Activated naive CD4-positive, alpha-beta T cell treated with anti-CD3 and anti-CD28 coated beads, Interleukin-2, amount 10 ng/mL, durations not matched to agents 7 days and 5 days (primary cell): ENCODE data around the gene CSNK1G1.

Experiments
- CTCF ChIA-PET: fragments of 350-600 bp; sonication (Branson Sonifier 250); formaldehyde crosslinking; loops from one replicate; lab custom pipeline; 2021; ENCODE audit warnings: antibody characterized with exemption; lab: Charles Lee
- DNase-seq: peaks from one replicate; pipeline ENCODE4 v3.0.0-alpha.2; 2020
- H3K27ac Mint-ChIP-seq: one replicate; pipeline ENCODE4 v1.8.0; 2021; ENCODE audit warnings: mild to moderate bottlenecking, moderate library complexity, mixed read lengths
- H3K27me3 Mint-ChIP-seq: one replicate; pipeline ENCODE4 v1.8.0; 2021; ENCODE audit warnings: mild to moderate bottlenecking, mixed read lengths
- H3K36me3 Mint-ChIP-seq: one replicate; pipeline ENCODE4 v1.8.0; 2021; ENCODE audit warnings: mixed read lengths
- H3K4me1 Mint-ChIP-seq: one replicate; pipeline ENCODE4 v1.8.0; 2021; ENCODE audit warnings: mixed read lengths
- H3K4me3 Mint-ChIP-seq: one replicate; pipeline ENCODE4 v1.8.0; 2021; ENCODE audit warnings: mild to moderate bottlenecking, moderate library complexity, mixed read lengths
- H3K9me3 Mint-ChIP-seq: one replicate; pipeline ENCODE4 v1.8.0; 2021; ENCODE audit warnings: mixed read lengths

The CSNK1G1 gene

DNA sequence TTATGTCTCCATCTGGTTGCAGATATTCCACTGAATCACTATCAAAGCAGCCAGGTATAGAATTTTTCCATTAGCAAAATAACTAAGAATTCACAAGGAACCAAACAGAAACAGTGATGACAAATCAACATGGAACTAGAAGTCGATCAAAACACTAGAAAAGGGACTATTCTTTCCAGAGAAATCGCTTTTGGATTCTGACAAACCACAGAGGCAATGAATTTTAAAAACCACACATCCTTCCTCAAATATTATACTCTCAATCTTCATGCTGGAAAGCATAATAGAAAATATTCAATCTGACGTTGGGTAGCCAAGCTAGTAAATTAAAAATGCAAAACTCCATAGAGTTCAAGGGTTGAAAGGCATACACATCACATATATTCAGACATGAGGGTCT is 99.9 kb downstream of the CSNK1G1 start:
- no peak overlapping the region for H3K27ac Mint-ChIP-seq
- CTCF ChIA-PET: no interaction called here
- DNase-seq: no peak
- H3K9me3 Mint-ChIP-seq: no peaks in the 10 kb centered on the region
- H3K4me3 Mint-ChIP-seq: no peak overlapping the region
- peaks cover 20% of the 10 kb centered on the region for H3K36me3 Mint-ChIP-seq
- no peaks in the 10 kb centered on the region for H3K27me3 Mint-ChIP-seq
- peaks cover 8% of the 10 kb centered on the region for H3K4me1 Mint-ChIP-seq

DNA sequence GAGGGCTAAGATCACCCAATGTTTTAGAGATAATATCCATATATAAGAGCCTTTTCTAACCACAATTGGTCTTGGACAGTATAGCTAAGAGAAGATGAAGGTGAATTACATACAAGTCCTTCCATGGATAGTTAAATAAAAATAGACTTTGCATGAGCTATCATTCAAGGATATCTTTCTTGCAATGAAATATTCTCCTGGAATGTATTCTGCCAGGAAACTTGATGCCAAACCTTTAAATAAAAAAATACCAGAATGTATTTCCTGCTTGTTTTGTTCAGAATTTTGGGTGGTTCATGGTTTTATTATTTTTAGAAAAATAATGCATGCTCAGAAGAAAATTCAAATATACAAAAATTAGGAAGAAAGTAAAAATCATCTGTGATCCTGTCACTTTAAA is 104.3 kb downstream of the CSNK1G1 start:
- Mint-ChIP-seq H3K9me3 (no peaks in the 10 kb centered on the region), H3K27me3 (no peaks in the 10 kb centered on the region), H3K27ac (no peak overlapping the region), H3K4me3 (no peak overlapping the region), H3K4me1 (peaks cover 24% of the 10 kb centered on the region), H3K36me3 (peaks cover 22% of the 10 kb centered on the region)
- DNase-seq: no peak
- CTCF ChIA-PET: interaction anchor here (1.0 kb wide), 1 partner anchor 95 kb away, joined by 3 read pairs; no protein-coding TSS in a partner anchor

DNA sequence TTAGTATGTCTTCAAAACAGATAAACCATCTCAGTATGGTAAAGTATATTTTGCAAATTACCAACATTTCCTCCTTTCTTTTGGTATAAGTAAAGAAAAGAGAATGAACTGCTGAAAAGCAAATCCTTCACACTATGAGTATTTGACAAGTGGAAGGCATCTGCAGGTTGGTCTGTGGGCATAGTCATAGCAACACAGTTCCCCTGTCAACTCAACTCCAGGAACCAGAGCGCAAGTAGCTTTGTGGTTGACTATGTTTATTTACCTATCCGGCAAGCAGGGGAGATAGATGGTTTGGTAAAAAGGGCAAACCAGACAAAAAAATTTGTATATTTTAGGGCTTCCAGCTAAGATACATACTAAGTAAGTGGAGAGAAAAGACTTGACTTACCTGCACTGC is 104.9 kb downstream of the CSNK1G1 start:
- no peak overlapping the region for H3K27ac Mint-ChIP-seq
- H3K27me3 Mint-ChIP-seq: no peaks in the 10 kb centered on the region
- H3K9me3 Mint-ChIP-seq: no peaks in the 10 kb centered on the region
- peaks cover 30% of the 10 kb centered on the region for H3K4me1 Mint-ChIP-seq
- CTCF ChIA-PET: interaction anchor here (1.0 kb wide), 1 partner anchor 95 kb away, joined by 3 read pairs; no protein-coding TSS in a partner anchor
- no peak for DNase-seq
- H3K36me3 Mint-ChIP-seq: peaks cover 21% of the 10 kb centered on the region
- no peak overlapping the region for H3K4me3 Mint-ChIP-seq

DNA sequence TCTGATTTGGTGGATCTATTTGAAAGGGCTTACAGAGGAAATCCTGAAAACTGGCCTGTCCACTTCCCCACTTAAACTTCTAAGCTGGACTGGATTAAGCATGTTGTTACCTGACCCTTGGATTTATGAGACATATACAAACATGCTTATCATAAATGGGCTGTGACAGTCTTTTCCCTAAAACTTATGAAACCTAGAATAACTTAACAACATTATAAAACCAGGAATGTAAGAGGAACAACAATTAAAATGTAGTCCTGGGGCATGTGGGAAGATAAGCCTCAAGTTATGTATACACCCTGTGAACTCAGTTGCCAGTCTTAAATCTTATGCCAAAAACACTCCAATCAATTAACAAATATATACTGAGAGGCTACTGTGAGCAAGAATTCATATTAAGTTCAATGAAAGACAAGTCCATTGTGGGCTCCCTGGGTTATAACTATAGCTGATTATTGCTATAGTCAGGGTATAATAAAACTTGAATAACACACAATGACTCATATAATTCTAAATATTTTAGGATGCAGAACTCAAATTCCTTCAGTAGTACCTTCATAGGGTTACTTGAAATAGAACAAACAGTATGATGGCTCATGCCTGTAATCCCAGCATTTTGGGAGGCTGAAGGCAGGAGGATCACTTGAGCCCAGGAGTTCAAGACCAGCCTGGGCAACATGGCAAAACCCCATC is 105.9 kb downstream of the CSNK1G1 start:
- Mint-ChIP-seq H3K27me3 (no peaks in the 10 kb centered on the region), H3K36me3 (peaks cover 20% of the 10 kb centered on the region), H3K9me3 (no peaks in the 10 kb centered on the region), H3K4me3 (no peak overlapping the region), H3K4me1 (peaks cover 26% of the 10 kb centered on the region), H3K27ac (no peak overlapping the region)
- DNase-seq: no peak
- CTCF ChIA-PET: no interaction called here

DNA sequence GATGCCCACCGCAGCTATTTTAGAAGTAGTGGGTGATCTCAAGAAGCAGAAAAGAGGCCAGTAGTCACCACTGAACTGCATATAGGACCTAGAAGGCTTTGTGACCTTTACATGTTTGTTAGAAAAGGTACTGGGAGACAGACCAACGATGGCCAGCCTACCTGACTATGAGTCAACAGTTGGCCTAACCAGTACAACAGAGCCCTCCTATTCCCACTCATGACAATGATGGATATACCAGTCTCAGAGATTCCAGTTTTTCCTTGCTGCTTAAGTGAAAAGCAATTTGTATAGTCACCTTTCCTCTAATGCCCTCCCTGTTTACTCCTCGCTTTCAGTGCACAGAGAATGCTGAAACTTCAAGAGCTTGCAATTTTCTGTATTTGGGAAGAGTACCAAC is 106.6 kb downstream of the CSNK1G1 start:
- no peak for DNase-seq
- Mint-ChIP-seq H3K4me3 (no peak overlapping the region), H3K36me3 (peaks cover 20% of the 10 kb centered on the region), H3K4me1 (peaks cover 28% of the 10 kb centered on the region), H3K27ac (no peak overlapping the region), H3K27me3 (no peaks in the 10 kb centered on the region), H3K9me3 (no peaks in the 10 kb centered on the region)
- CTCF ChIA-PET: no interaction called here

DNA sequence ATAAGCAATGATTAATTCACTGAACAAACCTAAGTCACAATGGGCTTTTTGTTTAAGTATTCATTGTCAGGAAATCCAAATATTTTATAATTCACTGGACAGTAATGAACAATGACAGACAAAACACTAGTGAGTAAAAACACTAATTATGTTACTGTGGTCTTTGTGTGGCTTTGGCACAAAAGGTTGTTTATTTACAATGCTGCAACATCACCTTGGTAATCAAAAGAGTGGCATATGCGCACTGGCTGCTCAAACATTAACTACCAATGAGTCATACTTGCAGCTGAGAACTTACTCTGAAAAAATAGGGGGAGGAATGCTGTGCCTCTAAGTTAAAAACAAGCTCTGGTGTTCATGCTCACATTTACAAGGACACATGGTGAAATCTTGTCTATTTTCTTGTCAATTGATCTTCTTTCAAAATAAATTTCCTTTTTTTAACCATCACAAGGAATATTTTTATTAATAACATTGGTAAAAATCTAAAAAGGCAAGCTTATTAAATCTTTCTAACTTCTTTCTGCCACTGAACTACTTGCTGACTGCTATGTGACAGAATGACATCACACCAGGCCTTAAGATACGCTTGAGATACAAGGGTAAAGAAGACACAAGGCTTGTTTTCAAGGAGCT is 107.9 kb downstream of the CSNK1G1 start:
- H3K4me3 Mint-ChIP-seq: no peak overlapping the region
- no peak overlapping the region for H3K27ac Mint-ChIP-seq
- H3K9me3 Mint-ChIP-seq: no peaks in the 10 kb centered on the region
- no peaks in the 10 kb centered on the region for H3K27me3 Mint-ChIP-seq
- no peak for DNase-seq
- CTCF ChIA-PET: no interaction called here
- peaks cover 22% of the 10 kb centered on the region for H3K36me3 Mint-ChIP-seq
- H3K4me1 Mint-ChIP-seq: peaks cover 28% of the 10 kb centered on the region

DNA sequence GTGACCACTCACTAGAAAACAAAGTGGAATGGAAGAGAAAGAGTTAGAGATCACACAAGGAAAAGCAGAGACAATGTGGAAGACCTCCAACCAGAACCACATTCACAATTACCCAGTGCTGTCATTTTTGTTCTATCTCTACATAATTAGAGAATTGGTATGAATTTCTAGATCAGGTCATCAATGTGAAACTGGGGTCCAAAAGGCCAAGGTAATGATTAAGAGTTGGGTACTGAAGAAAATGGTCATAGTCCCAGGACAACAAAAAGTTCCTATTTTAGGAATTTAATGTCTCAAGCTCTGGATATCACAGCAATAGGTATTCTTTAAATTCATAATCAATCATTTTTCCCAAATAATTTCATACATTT is 108.5 kb downstream of the CSNK1G1 start:
- Mint-ChIP-seq H3K4me3 (no peak overlapping the region), H3K9me3 (peaks cover 1% of the 10 kb centered on the region), H3K4me1 (peaks cover 28% of the 10 kb centered on the region), H3K36me3 (peaks cover 22% of the 10 kb centered on the region), H3K27me3 (no peaks in the 10 kb centered on the region), H3K27ac (no peak overlapping the region)
- no peak for DNase-seq
- CTCF ChIA-PET: interaction anchor here (0.7 kb wide), 1 partner anchor 112 kb away, joined by 3 read pairs; no protein-coding TSS in a partner anchor

DNA sequence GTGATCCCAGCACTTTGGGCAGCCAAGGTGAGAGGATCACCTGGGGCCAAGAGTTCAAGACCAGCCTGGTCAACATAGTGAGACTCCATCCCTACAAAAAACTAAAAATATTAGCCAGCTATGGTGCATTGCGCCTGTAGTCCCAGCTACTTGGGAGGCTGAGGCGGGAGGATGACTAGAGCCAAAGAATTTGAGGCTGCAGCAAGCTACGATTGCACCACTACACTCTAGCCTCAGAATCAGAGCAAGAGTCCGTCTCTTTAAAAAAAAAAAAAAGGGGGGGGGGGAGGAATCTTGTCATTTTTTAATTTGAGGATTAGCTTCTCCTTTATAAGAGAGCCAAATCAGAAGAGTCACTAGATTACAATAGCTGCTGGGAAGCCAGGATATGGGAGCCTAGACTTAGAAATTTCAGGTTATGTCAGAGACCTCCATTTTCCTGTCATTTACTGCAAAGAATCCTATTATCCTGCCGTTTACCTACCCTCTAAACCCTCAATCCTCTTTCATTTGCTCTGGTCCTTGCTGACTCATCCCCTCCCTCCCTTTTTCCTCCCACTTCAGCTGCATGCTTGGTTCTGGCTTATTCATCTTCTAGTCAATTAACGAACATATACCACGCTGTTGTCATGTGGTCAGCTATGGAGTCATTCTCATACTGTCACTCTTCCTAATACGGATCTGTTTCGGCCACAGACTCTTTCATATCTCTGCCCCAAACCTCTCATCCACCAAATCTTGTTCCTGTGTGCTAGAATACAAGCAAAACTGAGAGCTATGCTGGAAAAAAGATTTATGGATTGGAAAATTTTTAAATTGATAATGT is 109.4 kb downstream of the CSNK1G1 start:
- H3K4me3 Mint-ChIP-seq: no peak overlapping the region
- H3K27me3 Mint-ChIP-seq: no peaks in the 10 kb centered on the region
- H3K9me3 Mint-ChIP-seq: peaks cover 8% of the 10 kb centered on the region
- H3K4me1 Mint-ChIP-seq: peaks cover 28% of the 10 kb centered on the region
- H3K27ac Mint-ChIP-seq: no peak overlapping the region
- CTCF ChIA-PET: interaction anchor here (0.7 kb wide), 1 partner anchor 112 kb away, joined by 3 read pairs; no protein-coding TSS in a partner anchor
- DNase-seq: peak; percentile 39
- H3K36me3 Mint-ChIP-seq: peaks cover 29% of the 10 kb centered on the region

DNA sequence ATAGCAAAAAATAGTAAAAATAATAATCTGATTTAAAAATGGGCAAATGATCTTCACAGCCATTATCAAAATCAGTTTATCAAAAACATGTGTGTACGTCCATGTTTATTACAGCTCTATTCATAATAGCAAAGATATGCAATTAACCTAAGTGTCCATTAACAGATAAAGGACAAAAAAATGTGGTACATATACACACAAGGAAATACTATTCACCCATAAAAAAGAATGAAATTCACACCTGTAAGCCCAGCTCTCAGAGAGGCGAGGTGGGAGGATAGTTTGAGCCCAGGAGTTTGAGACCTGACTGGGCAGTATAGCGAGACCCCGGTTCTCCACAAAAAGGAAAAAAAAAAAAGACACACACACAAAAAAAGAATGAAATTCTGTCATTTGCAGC is 110.6 kb downstream of the CSNK1G1 start:
- CTCF ChIA-PET: interaction anchor here (0.6 to 0.7 kb wide), 2 partner anchors 14 to 59 kb away, joined by 3 read pairs; no protein-coding TSS in a partner anchor
- no peak for DNase-seq
- no peak overlapping the region for H3K27ac Mint-ChIP-seq
- no peaks in the 10 kb centered on the region for H3K27me3 Mint-ChIP-seq
- H3K36me3 Mint-ChIP-seq: peaks cover 24% of the 10 kb centered on the region
- peaks cover 23% of the 10 kb centered on the region for H3K4me1 Mint-ChIP-seq
- H3K4me3 Mint-ChIP-seq: no peak overlapping the region
- H3K9me3 Mint-ChIP-seq: peaks cover 9% of the 10 kb centered on the region

DNA sequence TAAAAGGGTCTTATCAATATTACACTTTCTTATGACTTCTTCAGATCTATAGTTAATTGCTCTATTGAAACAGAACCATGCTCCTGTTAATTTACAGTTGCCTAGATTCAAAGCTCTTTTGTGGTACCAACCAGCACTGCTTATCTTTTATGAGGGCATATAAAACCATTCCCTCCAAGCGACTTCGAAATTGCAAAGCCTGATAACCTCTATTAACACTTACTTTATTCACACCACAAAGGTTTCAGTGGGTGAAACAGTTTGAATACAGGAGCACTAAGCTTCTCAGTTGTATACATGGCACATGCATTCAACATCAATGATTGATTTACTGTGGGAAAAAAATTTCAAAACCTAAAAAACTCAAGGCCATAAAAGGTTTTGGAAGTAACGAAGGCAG is 118.3 kb downstream of the CSNK1G1 start:
- Mint-ChIP-seq H3K9me3 (peaks cover 9% of the 10 kb centered on the region), H3K4me1 (peaks cover 5% of the 10 kb centered on the region), H3K27ac (no peak overlapping the region), H3K4me3 (no peak overlapping the region), H3K36me3 (peaks cover 13% of the 10 kb centered on the region), H3K27me3 (no peaks in the 10 kb centered on the region)
- CTCF ChIA-PET: no interaction called here
- DNase-seq: no peak

DNA sequence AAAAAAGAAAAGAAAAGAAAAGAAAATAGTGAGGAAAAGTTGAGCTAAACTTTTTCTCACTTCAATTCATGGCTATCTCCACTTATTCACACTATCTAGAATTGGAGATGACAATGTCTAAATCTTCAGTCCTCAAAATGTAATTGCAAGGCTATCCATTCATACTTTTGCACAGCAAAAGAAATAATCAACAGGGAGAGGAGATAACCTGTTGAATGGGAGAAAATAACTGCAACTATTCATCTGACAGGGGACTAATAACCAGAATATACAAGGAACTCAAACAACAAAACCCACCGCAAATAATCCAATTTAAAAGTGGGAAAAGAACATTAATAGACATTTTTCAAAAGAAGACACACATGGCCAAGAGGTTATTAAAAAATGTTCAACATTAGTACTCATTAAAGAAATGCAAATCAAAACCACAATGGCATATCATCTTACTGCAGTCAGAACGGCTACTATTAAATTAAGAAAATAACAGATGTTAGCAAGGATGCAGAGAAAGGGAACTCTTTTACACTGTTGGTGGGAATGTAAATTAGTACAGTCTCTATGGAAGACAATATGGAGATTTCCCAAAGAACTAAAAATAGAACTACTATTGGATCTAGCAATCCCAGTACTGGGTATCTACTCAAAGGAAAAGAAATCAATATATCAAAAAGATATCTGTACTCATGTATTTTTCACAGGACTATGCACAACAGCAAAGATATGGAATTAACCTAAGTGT is 119.6 kb downstream of the CSNK1G1 start:
- H3K36me3 Mint-ChIP-seq: peaks cover 5% of the 10 kb centered on the region
- no peak overlapping the region for H3K4me3 Mint-ChIP-seq
- CTCF ChIA-PET: no interaction called here
- peaks cover 5% of the 10 kb centered on the region for H3K4me1 Mint-ChIP-seq
- H3K27me3 Mint-ChIP-seq: no peaks in the 10 kb centered on the region
- H3K27ac Mint-ChIP-seq: no peak overlapping the region
- no peak for DNase-seq
- no peaks in the 10 kb centered on the region for H3K9me3 Mint-ChIP-seq

DNA sequence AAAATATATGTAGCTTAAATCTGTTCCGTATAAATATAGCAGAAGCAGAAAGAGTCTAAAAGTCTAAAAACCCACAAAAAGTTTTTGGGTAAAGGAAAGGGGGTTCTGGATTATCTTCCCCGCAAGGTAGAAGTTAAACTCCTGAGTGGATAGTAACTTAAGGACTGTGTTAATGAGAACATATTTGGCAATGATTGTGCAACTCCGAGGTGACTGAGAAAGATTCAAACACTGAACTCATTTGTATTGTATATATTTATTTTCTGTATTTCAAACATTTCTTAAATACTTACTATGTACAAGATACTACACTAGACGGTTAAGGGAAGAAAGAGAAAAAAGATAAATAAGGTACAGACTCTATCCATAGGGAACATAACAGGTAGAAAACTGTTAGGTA is 120.4 kb downstream of the CSNK1G1 start:
- no peak for DNase-seq
- H3K9me3 Mint-ChIP-seq: no peaks in the 10 kb centered on the region
- CTCF ChIA-PET: no interaction called here
- H3K27ac Mint-ChIP-seq: no peak overlapping the region
- H3K36me3 Mint-ChIP-seq: peaks cover 5% of the 10 kb centered on the region
- no peaks in the 10 kb centered on the region for H3K27me3 Mint-ChIP-seq
- peaks cover 5% of the 10 kb centered on the region for H3K4me1 Mint-ChIP-seq
- no peak overlapping the region for H3K4me3 Mint-ChIP-seq

DNA sequence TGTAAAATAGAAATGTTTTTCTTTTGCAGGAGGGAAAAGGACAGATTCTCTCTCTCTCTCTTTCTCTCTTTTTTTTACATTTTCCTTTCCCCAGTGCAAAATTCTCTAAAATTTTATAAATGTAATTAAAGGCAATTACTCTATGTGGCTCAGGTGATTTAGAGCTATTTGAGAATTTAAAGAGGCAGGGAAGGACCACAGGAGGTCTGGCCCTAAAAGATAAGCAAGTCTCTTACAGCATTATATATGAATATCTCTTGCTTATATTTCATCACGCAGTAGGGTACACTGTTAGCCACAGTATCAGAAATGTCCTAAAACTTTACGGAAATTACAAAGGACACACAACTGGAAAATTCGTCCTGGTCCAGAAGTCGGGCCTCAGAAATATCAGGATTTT is 122.7 kb downstream of the CSNK1G1 start:
- no peaks in the 10 kb centered on the region for H3K27me3 Mint-ChIP-seq
- no peak for DNase-seq
- H3K4me1 Mint-ChIP-seq: peaks cover 5% of the 10 kb centered on the region
- H3K4me3 Mint-ChIP-seq: no peak overlapping the region
- CTCF ChIA-PET: no interaction called here
- H3K9me3 Mint-ChIP-seq: no peaks in the 10 kb centered on the region
- H3K36me3 Mint-ChIP-seq: no peaks in the 10 kb centered on the region
- no peak overlapping the region for H3K27ac Mint-ChIP-seq

DNA sequence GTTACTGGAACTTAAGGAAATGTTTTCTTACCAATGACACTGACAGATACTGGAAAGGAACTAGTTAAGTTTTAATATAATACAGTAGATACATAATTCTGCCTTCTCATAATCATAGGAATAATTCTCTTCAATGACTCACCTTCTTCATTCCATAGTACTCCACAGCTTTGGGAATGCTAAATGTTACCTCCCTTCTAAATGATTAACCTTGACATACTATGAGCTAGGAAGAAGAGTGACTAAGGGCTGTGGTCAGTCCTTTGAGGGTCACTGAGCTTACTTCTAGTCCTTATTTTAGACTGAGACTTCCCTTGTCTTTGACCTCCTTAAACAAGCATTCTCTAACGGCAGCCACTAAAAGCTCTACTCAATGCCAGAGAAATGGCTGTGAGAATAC is 123.6 kb downstream of the CSNK1G1 start:
- no peaks in the 10 kb centered on the region for H3K36me3 Mint-ChIP-seq
- H3K4me3 Mint-ChIP-seq: no peak overlapping the region
- H3K4me1 Mint-ChIP-seq: peaks cover 5% of the 10 kb centered on the region
- CTCF ChIA-PET: interaction anchor here (1.5 kb wide), 1 partner anchor 11 kb away, joined by 3 read pairs; no protein-coding TSS in a partner anchor
- no peak overlapping the region for H3K27ac Mint-ChIP-seq
- H3K9me3 Mint-ChIP-seq: no peaks in the 10 kb centered on the region
- DNase-seq: no peak
- no peaks in the 10 kb centered on the region for H3K27me3 Mint-ChIP-seq
